ENCODE data around the gene ZNF558.
"Not testable (repeated sequence)": the region's sequence is repeated elsewhere in the genome, so short reads cannot be mapped to it uniquely, and the experiment has no call there.

Gene ZNF558

DNA sequence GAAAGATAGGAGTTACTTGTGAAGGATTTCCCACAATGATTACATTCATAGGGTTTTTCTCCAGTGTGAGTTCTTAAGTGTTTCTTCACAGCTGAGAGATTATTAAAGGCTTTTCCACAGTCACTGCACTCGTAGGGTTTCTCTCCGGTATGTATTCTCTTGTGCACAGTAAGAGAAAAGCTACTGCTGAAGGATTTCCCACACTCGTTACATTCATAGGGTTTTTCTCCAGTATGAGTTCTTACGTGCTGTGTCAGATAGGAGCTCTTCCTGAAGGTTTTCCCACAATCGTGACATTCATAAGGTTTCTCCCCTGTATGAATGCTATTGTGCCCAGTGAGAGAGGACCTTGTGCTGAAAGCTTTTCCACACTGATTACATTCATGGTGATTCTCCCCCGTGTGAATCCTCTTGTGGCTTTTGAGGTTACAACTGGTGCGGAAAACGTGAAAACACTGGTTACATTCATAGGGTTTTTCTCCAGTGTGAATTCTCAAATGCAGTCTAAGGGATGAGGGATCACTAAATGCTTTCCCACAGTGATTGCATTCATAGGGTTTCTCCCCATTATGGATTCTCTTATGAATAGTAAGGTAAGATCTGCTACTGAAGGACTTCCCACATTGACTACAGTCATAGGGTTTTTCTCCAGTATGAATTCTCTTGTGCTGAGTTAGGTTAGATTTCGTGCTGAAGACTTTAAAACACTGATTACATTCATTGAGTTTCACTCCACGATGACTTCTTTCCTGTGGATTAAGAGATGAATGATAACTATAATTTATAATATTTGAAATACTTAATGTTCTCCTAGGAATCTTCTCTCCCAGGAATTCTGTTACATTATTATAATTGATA is 20.6 kb downstream of the ZNF558 start:
- DNase-seq (ENCODE audit: low read depth, low spot score), result peak; percentile 28
- no peak overlapping the region for H3K4me3 ChIP-seq (ENCODE audit: low read depth, low read length)
- in situ Hi-C loops (cut with HindIII; ENCODE audit: low sequenced_read_pairs), result no loop called here
- TF ChIP-seq CTCF (IDR thresholded peaks at IDR 0.05; ENCODE audit: low read depth, low read length), result no peak

GRCh38 chr19:8806661-8807060 is 25.4 kb downstream of the ZNF558 start:
- in situ Hi-C loops (cut with HindIII; ENCODE audit: low sequenced_read_pairs), result no loop called here
- TF ChIP-seq CTCF (IDR thresholded peaks at IDR 0.05; ENCODE audit: low read depth, low read length), result no peak
- no peak for DNase-seq (ENCODE audit: low read depth, low spot score)
- H3K4me3 ChIP-seq (ENCODE audit: low read depth, low read length), result no peak overlapping the region

GRCh38 chr19:8794823-8795222 is 37.3 kb downstream of the ZNF558 start:
- H3K4me3 ChIP-seq (ENCODE audit: low read depth, low read length), result no peak overlapping the region
- no peak for TF ChIP-seq CTCF (IDR thresholded peaks at IDR 0.05; ENCODE audit: low read depth, low read length)
- no peak for DNase-seq (ENCODE audit: low read depth, low spot score)
- in situ Hi-C loops (cut with HindIII; ENCODE audit: low sequenced_read_pairs), result no loop called here

DNA sequence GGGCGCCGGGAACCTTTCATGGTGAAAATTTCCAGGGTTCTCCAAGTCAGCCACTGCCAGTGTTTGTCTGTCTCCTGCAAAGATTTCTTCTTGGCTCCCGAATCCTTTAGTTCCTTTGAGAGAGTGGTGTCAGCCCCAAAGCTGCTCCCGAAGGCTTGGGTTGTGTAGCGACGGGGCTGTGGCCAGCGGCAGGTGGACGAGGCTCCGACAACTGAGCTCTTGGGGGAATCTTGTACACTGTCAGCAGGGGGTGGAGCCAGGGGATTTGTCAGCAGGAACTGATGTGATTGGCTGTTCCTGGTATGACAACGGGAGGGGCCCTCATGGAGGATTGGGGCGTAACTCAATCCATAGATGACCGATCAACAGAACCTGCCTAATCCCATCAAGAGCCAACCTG is 58.5 kb downstream of the ZNF558 start:
- in situ Hi-C loops (cut with HindIII; ENCODE audit: low sequenced_read_pairs); H3K4me3 ChIP-seq (ENCODE audit: low read depth, low read length); DNase-seq (ENCODE audit: low read depth, low spot score): not testable (repeated sequence)

DNA sequence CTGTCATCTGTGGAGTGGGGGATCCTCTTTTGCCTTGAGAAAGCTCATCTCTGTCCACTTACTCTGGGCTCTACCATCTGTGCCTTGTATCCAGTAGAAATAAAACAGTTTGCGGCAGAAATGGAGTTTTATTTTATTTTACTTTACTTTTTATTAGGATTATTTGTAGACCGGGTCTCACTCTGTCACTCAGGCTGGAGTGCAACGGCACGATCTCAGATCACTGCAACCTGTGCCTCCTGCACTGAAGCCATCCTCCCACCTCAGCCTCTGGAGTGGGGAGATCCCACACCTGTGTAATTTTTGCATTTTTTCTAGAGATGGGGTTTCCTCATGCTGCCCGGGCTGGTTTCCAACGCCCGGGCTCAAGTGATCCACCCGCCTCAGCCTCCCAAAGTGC is 62.8 kb downstream of the ZNF558 start:
- H3K4me3 ChIP-seq (ENCODE audit: low read depth, low read length); DNase-seq (ENCODE audit: low read depth, low spot score); in situ Hi-C loops (cut with HindIII; ENCODE audit: low sequenced_read_pairs): not testable (repeated sequence)

DNA sequence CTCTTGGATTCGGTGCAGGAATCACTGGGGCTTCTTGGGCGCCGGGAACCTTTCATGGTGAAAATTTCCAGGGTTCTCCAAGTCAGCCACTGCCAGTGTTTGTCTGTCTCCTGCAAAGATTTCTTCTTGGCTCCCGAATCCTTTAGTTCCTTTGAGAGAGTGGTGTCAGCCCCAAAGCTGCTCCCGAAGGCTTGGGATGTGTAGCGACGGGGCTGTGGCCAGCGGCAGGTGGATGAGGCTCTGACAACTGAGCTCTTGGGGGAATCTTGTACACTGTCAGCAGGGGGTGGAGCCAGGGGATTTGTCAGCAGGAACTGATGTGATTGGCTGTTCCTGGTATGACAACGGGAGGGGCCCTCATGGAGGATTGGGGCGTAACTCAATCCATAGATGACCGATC is 64.8 kb downstream of the ZNF558 start:
- H3K4me3 ChIP-seq (ENCODE audit: low read depth, low read length); in situ Hi-C loops (cut with HindIII; ENCODE audit: low sequenced_read_pairs); DNase-seq (ENCODE audit: low read depth, low spot score): not testable (repeated sequence)
